ENCODE data around the gene ZNF827.

The ZNF827 gene

DNA sequence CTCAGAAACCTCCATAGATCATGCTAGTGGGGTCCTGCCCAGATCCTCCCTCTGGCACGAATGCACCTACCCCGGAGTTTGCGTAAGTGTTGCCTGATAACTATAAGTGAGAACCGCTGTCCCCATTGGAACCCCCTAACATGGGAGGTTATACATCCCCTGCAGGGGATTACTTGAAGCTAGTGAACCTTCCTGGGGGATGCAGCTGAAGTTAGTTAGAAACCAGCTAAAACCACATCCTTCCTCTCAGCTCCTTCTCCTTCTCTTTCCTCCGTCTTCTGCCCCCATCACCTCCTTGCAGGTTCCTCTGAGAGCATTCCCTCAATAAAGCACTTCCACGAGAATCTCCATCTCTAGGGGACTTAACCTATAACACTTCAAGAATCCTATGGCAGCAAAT lies 95.0 kb downstream of the ZNF827 start (continued):
- TF ChIP-seq ZNF335 (tag by site-specific recombination; conservative IDR thresholded peaks at IDR 0.05) (no peak), ZFP69B (tag by site-specific recombination; IDR thresholded peaks at IDR 0.05) (no peak), ZNF416 (tag by site-specific recombination; IDR thresholded peaks at IDR 0.05) (no peak), ZNF391 (tag by site-specific recombination; IDR thresholded peaks at IDR 0.05; ENCODE audit: borderline replicate concordance, low read depth) (no peak), ZNF292 (tag by site-specific recombination; IDR thresholded peaks at IDR 0.05; ENCODE audit: borderline replicate concordance, low read depth) (no peak), ZFHX2 (tag by site-specific recombination; conservative IDR thresholded peaks at IDR 0.05) (no peak), ZNF747 (tag by site-specific recombination; IDR thresholded peaks at IDR 0.05) (no peak), ZNF140 (tag by site-specific recombination; IDR thresholded peaks at IDR 0.05) (no peak), ZNF529 (tag by site-specific recombination; IDR thresholded peaks at IDR 0.05; ENCODE audit: insufficient replicate concordance) (no peak)
- TF ChIP-seq, protein P1, sequence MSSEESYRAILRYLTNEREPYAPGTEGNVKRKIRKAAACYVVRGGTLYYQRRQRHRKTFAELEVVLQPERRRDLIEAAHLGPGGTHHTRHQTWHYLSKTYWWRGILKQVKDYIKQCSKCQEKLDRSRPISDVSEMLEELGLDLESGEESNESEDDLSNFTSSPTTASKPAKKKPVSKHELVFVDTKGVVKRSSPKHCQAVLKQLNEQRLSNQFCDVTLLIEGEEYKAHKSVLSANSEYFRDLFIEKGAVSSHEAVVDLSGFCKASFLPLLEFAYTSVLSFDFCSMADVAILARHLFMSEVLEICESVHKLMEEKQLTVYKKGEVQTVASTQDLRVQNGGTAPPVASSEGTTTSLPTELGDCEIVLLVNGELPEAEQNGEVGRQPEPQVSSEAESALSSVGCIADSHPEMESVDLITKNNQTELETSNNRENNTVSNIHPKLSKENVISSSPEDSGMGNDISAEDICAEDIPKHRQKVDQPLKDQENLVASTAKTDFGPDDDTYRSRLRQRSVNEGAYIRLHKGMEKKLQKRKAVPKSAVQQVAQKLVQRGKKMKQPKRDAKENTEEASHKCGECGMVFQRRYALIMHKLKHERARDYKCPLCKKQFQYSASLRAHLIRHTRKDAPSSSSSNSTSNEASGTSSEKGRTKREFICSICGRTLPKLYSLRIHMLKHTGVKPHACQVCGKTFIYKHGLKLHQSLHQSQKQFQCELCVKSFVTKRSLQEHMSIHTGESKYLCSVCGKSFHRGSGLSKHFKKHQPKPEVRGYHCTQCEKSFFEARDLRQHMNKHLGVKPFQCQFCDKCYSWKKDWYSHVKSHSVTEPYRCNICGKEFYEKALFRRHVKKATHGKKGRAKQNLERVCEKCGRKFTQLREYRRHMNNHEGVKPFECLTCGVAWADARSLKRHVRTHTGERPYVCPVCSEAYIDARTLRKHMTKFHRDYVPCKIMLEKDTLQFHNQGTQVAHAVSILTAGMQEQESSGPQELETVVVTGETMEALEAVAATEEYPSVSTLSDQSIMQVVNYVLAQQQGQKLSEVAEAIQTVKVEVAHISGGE (tag by site-specific recombination; conservative IDR thresholded peaks at IDR 0.05; ENCODE audit: low read depth) = no peak

DNA sequence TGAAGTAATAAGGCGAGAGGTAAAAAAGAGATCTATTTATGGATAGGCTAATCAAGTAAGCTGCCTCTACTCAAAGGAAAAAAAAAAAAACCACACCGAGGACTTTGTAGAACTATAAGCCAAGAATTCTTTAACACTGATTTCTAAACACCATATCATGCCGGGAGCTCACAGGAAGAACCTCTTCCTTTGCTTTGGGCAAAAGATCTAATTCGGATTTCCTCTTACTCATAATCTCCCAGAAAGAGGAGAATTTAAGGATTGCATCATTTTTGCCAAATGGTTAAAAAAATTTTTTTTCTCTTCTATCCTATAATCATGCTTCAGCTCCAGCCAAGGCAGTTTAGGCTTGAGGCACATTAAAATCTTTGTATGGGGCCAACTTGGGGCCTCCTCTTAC lies 95.5 kb downstream of the ZNF827 start:
- Histone ChIP-seq H3K36me3 (ENCODE audit: control insufficient read depth in 2 of 2, insufficient read depth in 1 of 2, low read length in 2 of 2) (peaks cover 0 to 16% of the 10 kb centered on the region in 2 experiments; a peak in 1 of 3 replicates), H3K4me3 (ENCODE audit: low read depth, low read length) (no peak overlapping the region), H3K4me1 (ENCODE audit: control insufficient read depth, insufficient read depth, low read length) (no peaks in the 10 kb centered on the region), H3K9me3 (ENCODE audit: control insufficient read depth, insufficient read depth, low read depth, low read length) (no peaks in the 10 kb centered on the region), H3K27ac (ENCODE audit: extremely low read depth, low read depth, low read length) (no peak overlapping the region)
- CTCF ChIA-PET = interaction anchor here (0.6 kb wide), 1 partner anchor 76 kb away, joined by 3 read pairs; no protein-coding TSS in a partner anchor
- POLR2A ChIA-PET = no interaction called here
- TF ChIP-seq, protein P2, sequence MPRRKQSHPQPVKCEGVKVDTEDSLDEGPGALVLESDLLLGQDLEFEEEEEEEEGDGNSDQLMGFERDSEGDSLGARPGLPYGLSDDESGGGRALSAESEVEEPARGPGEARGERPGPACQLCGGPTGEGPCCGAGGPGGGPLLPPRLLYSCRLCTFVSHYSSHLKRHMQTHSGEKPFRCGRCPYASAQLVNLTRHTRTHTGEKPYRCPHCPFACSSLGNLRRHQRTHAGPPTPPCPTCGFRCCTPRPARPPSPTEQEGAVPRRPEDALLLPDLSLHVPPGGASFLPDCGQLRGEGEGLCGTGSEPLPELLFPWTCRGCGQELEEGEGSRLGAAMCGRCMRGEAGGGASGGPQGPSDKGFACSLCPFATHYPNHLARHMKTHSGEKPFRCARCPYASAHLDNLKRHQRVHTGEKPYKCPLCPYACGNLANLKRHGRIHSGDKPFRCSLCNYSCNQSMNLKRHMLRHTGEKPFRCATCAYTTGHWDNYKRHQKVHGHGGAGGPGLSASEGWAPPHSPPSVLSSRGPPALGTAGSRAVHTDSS (tag by site-specific recombination; IDR thresholded peaks at IDR 0.05) = no peak
- TF ChIP-seq ZNF404 (tag by site-specific recombination; IDR thresholded peaks at IDR 0.05) = no peak
- TF ChIP-seq, protein P3, sequence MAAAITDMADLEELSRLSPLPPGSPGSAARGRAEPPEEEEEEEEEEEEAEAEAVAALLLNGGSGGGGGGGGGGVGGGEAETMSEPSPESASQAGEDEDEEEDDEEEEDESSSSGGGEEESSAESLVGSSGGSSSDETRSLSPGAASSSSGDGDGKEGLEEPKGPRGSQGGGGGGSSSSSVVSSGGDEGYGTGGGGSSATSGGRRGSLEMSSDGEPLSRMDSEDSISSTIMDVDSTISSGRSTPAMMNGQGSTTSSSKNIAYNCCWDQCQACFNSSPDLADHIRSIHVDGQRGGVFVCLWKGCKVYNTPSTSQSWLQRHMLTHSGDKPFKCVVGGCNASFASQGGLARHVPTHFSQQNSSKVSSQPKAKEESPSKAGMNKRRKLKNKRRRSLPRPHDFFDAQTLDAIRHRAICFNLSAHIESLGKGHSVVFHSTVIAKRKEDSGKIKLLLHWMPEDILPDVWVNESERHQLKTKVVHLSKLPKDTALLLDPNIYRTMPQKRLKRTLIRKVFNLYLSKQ (tag by site-specific recombination; IDR thresholded peaks at IDR 0.05; ENCODE audit: borderline replicate concordance) = no peak
- TF ChIP-seq ZNF302 (tag by site-specific recombination; IDR thresholded peaks at IDR 0.05; ENCODE audit: low read depth) = no peak
- TF ChIP-seq KLF1 (tag by site-specific recombination; IDR thresholded peaks at IDR 0.05) = no peak
- no peak for TF ChIP-seq GLIS2 (tag by site-specific recombination; IDR thresholded peaks at IDR 0.05)
- no peak for TF ChIP-seq ZNF76 (tag by site-specific recombination; IDR thresholded peaks at IDR 0.05; ENCODE audit: borderline replicate concordance, low read depth)
- no peak for TF ChIP-seq ZNF624 (tag by site-specific recombination; IDR thresholded peaks at IDR 0.05)

Measured in HEK293 (cell line).